A549 (cell line): ENCODE results near the gene QKI. TPM values are rescaled to one million over a fixed set of nuclear protein-coding genes. Genes with fewer than 3 reads are reported as not detected.

ENCODE experiments used
- ATAC-seq, 2 experiments: fragments of 200-7000 bp in 1 of 2; fragments of >200 bp in 1 of 2; cut with Nextera tagmentation in 1 of 2; cut with Tn5 transposase in 1 of 2; 3 replicates each; pipeline versions ENCODE4 v1.8.0 to v1.9.1; 2018 to 2020; ENCODE audit warnings: mild to moderate bottlenecking in 1 of 2, moderate library complexity in 1 of 2
- CTCF ChIA-PET: fragments of 300-600 bp; sonication (Branson Sonifier 250); formaldehyde crosslinking; extraction: SDS; loops from one replicate; lab custom pipeline; 2021; ENCODE audit warnings: antibody characterized with exemption, inconsistent platforms; lab: Yijun Ruan, JAX
- POLR2A ChIA-PET: fragments of 350-600 bp; formaldehyde crosslinking; extraction: SDS; loops from one replicate; lab custom pipeline; 2021; ENCODE audit warnings: antibody characterized with exemption, inconsistent platforms; lab: Yijun Ruan, JAX
- DNase-seq, 2 experiments: peaks; one replicate each; pipeline versions ENCODE4 v3.0.0 to v3.0.0-alpha.2; 2011 to 2016; ENCODE audit warnings: low read depth in 1 of 2, low spot score in 1 of 2
- FAIRE-seq: peaks from 2 replicates; lab custom pipeline; 2011; peaks lifted over from hg19 to GRCh38; lab: Jason Lieb, UNC
- H3K27ac ChIP-seq, 2 experiments: fragments of >200 bp; sonication (Bioruptor Twin); formaldehyde crosslinking; 3 replicates each; pipeline ENCODE4 v1.5.1; 2016 to 2017
- H3K4me1 ChIP-seq: fragments of >200 bp; sonication (Bioruptor Twin); formaldehyde crosslinking; 3 replicates; pipeline ENCODE4 v1.6.1; 2016
- H3K4me2 ChIP-seq: fragments of >200 bp; sonication (Bioruptor Twin); formaldehyde crosslinking; 3 replicates; pipeline ENCODE4 v1.6.1; 2016
- H3K4me3 ChIP-seq: fragments of >200 bp; sonication (Bioruptor Twin); formaldehyde crosslinking; 3 replicates; pipeline ENCODE4 v1.5.1; 2016
- H3K9me3 ChIP-seq: fragments of >200 bp; sonication (Bioruptor Twin); formaldehyde crosslinking; 3 replicates; pipeline ENCODE4 v1.6.1; 2016
- BHLHE40 ChIP-seq: IDR thresholded peaks from 2 replicates; pipeline ENCODE4 v1.6.1; 2012; ENCODE audit warnings: low read depth, low read length, inconsistent platforms
- CBX8 ChIP-seq: fragments of 200-600 bp; sonication (generic); IDR thresholded peaks from 2 replicates; pipeline ENCODE4 v1.6.1; 2016
- CHD4 ChIP-seq: fragments of 200-600 bp; sonication (generic); IDR thresholded peaks from 2 replicates; pipeline ENCODE4 v1.6.1; 2016; ENCODE audit warnings: antibody characterized with exemption, mild to moderate bottlenecking, borderline replicate concordance
- E2F6 ChIP-seq: IDR thresholded peaks from 2 replicates; pipeline ENCODE4 v1.6.1; 2012; ENCODE audit warnings: low read depth, borderline replicate concordance
- FOSL2 ChIP-seq, 2 experiments: fragments of 450-650 bp in 1 of 2; fragments of >200 bp in 1 of 2; sonication (Bioruptor Twin) in 1 of 2; formaldehyde crosslinking; IDR thresholded peaks; 2 replicates each; pipeline versions ENCODE4 v1.5.0 to v1.6.1; 2016 to 2020; ENCODE audit warnings: mild to moderate bottlenecking in 1 of 2, moderate library complexity in 1 of 2
- HDAC2 ChIP-seq: fragments of 200-600 bp; sonication (generic); IDR thresholded peaks from 2 replicates; pipeline ENCODE4 v1.6.1; 2016
- HOXB13 ChIP-seq: fragments of 250-450 bp; sonication (Bioruptor Pico); IDR thresholded peaks from 2 replicates; pipeline ENCODE4 v1.5.0; 2020; ENCODE audit warnings: low read depth, mild to moderate bottlenecking, moderate library complexity
- KDM5A ChIP-seq: fragments of 200-600 bp; sonication (generic); IDR thresholded peaks from 2 replicates; pipeline ENCODE4 v1.6.1; 2016; ENCODE audit warnings: antibody characterized with exemption, mild to moderate bottlenecking
- MAFK ChIP-seq: fragments of 450-650 bp; IDR thresholded peaks from 2 replicates; pipeline ENCODE4 v1.6.1; 2014; ENCODE audit not compliant: partially characterized antibody
- MAZ ChIP-seq: fragments of 150-350 bp; IDR thresholded peaks from 2 replicates; pipeline ENCODE4 v1.6.1; 2014; ENCODE audit warnings: antibody characterized with exemption, low read depth, low read length, borderline replicate concordance
- MYC ChIP-seq: IDR thresholded peaks from 2 replicates; pipeline ENCODE4 v1.6.1; 2012; ENCODE audit warnings: mild to moderate bottlenecking, inconsistent platforms, low read length, improper control_type of control experiment, borderline replicate concordance
- NPAS2 ChIP-seq: fragments of 250-450 bp; sonication (Bioruptor Pico); IDR thresholded peaks from 2 replicates; pipeline ENCODE4 v1.8.0; 2022; ENCODE audit warnings: mild to moderate bottlenecking, moderate library complexity, borderline replicate concordance
- RAD21 ChIP-seq, 2 experiments: fragments of >200 bp in 1 of 2; sonication (Bioruptor Twin) in 1 of 2; formaldehyde crosslinking in 1 of 2; IDR thresholded peaks in 1 of 2; conservative IDR thresholded peaks in 1 of 2; 2 replicates in 1 of 2; 3 replicates in 1 of 2; pipeline ENCODE4 v1.6.1; 2012 to 2018; ENCODE audit warnings: inconsistent platforms in 1 of 2
- RARB ChIP-seq: fragments of 250-450 bp; sonication (Bioruptor Pico); IDR thresholded peaks from 2 replicates; pipeline ENCODE4 v1.8.0; 2021; ENCODE audit warnings: mild to moderate bottlenecking, moderate library complexity
- REST ChIP-seq: fragments of 200-600 bp; sonication (generic); IDR thresholded peaks from 2 replicates; pipeline ENCODE4 v1.6.1; 2016; ENCODE audit warnings: antibody characterized with exemption, mild to moderate bottlenecking, moderate library complexity
- RNF2 ChIP-seq: fragments of 200-600 bp; sonication (generic); IDR thresholded peaks from 2 replicates; pipeline ENCODE4 v1.6.1; 2016; ENCODE audit warnings: low read depth, mild to moderate bottlenecking, antibody characterized with exemption, moderate library complexity, borderline replicate concordance
- SREBF2 ChIP-seq: fragments of 450-650 bp; IDR thresholded peaks from 2 replicates; pipeline ENCODE4 v1.6.1; 2014; ENCODE audit warnings: mild to moderate bottlenecking, moderate library complexity
- ZFP36 ChIP-seq: fragments of 450-650 bp; IDR thresholded peaks from 2 replicates; pipeline ENCODE4 v1.6.1; 2014; ENCODE audit warnings: borderline replicate concordance; ENCODE audit not compliant: partially characterized antibody
- WGBS: methylation state at CpG from one replicate; pipeline ENCODE4 v1.1.6; 2017; ENCODE audit errors: missing lambda C conversion rate; 5-methylcytosine and 5-hydroxymethylcytosine counted together
- polyA plus RNA-seq, 4 experiments: library from polyadenylated mRNA; depleted of rRNA in 3 of 4; stranded (reverse); fragments of >200 nt; fragmentation: RNase III in 1 of 4; extraction: RNeasy Plus Mini Kit Qiagen cat#74134 plus additional on column Dnase treatment in 1 of 4; gene quantifications; 2 replicates in 3 of 4; 3 replicates in 1 of 4; pipeline ENCODE4 v1.2.3, GENCODE V29; 2011 to 2017
- TF ChIP-seq, protein P1 (sequence below): fragments of 250-450 bp; sonication (Bioruptor Pico); IDR thresholded peaks from 2 replicates; pipeline ENCODE4 v1.5.0; 2021; ENCODE audit warnings: mild to moderate bottlenecking, moderate library complexity, borderline replicate concordance
- TF ChIP-seq, protein P2 (sequence below): fragments of >200 bp; sonication (Bioruptor Twin); formaldehyde crosslinking; IDR thresholded peaks from 3 replicates; pipeline ENCODE4 v1.5.1; 2016
- TF ChIP-seq, protein P3 (sequence below): fragments of >200 bp; sonication (Bioruptor Twin); formaldehyde crosslinking; IDR thresholded peaks from 3 replicates; pipeline ENCODE4 v1.6.1; 2016
- TF ChIP-seq, protein P4 (sequence below): fragments of 150-350 bp; IDR thresholded peaks from 2 replicates; pipeline ENCODE4 v1.6.1; 2014; ENCODE audit warnings: low read depth, mild to moderate bottlenecking, low read length

The QKI gene
- polyA plus RNA-seq, 2 of the 4 experiments (the other 2 are of a cell fraction) = 71.9 to 98.2 TPM

DNA sequence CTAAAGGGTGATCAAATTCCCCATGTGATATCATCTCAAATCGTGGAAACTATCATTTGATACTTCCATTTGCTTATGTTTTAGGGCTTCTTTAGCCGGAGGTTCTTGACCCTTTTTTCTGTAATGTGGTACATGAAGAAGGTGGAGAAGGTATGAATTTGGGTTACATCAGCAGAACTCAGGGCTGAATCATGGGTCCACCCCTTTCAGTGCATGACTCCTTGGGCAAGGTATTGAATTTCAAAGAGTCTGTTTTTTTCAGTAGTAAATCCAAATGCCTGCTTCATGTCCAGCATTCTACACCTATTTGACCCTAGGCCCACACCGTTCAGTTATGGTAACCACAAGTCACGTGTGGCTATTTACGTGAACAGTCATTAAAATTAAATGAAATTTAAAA lies 30.6 kb upstream of the QKI start:
- no peak for FAIRE-seq
- H3K4me2 ChIP-seq = no peak overlapping the region
- no peak overlapping the region for H3K27ac ChIP-seq
- ATAC-seq = no peak
- DNase-seq = no peak
- H3K4me1 ChIP-seq = no peaks in the 10 kb centered on the region
- POLR2A ChIA-PET = no interaction called here
- 83% methylated on average over 5 of the region's 5 CpGs for WGBS
- H3K9me3 ChIP-seq = no peaks in the 10 kb centered on the region
- TF ChIP-seq MAZ (no peak), FOSL2 (IDR thresholded peaks at IDR 0.05) (no peak), FOSL2 (CRISPR knock-in tag; IDR thresholded peaks at IDR 0.05) (no peak), E2F6 (no peak), NPAS2 (CRISPR knock-in tag) (no peak), RAD21 (conservative IDR thresholded peaks at IDR 0.05 in 1 of 2, IDR thresholded peaks at IDR 0.05 in 1 of 2) (no peak), KDM5A (no peak), BHLHE40 (no peak), REST (no peak), SREBF2 (no peak), MYC (no peak)
- TF ChIP-seq, protein P1, sequence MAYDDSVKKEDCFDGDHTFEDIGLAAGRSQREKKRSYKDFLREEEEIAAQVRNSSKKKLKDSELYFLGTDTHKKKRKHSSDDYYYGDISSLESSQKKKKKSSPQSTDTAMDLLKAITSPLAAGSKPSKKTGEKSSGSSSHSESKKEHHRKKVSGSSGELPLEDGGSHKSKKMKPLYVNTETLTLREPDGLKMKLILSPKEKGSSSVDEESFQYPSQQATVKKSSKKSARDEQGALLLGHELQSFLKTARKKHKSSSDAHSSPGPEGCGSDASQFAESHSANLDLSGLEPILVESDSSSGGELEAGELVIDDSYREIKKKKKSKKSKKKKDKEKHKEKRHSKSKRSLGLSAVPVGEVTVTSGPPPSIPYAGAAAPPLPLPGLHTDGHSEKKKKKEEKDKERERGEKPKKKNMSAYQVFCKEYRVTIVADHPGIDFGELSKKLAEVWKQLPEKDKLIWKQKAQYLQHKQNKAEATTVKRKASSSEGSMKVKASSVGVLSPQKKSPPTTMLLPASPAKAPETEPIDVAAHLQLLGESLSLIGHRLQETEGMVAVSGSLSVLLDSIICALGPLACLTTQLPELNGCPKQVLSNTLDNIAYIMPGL (CRISPR knock-in tag) = no peak
- TF ChIP-seq, protein P2, sequence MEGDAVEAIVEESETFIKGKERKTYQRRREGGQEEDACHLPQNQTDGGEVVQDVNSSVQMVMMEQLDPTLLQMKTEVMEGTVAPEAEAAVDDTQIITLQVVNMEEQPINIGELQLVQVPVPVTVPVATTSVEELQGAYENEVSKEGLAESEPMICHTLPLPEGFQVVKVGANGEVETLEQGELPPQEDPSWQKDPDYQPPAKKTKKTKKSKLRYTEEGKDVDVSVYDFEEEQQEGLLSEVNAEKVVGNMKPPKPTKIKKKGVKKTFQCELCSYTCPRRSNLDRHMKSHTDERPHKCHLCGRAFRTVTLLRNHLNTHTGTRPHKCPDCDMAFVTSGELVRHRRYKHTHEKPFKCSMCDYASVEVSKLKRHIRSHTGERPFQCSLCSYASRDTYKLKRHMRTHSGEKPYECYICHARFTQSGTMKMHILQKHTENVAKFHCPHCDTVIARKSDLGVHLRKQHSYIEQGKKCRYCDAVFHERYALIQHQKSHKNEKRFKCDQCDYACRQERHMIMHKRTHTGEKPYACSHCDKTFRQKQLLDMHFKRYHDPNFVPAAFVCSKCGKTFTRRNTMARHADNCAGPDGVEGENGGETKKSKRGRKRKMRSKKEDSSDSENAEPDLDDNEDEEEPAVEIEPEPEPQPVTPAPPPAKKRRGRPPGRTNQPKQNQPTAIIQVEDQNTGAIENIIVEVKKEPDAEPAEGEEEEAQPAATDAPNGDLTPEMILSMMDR = no peak
- no peak overlapping the region for H3K4me3 ChIP-seq
- CTCF ChIA-PET = no interaction called here

- CTCF ChIA-PET = no interaction called here
- Histone ChIP-seq H3K4me3 (no peak overlapping the region), H3K27ac (no peak overlapping the region), H3K4me1 (no peaks in the 10 kb centered on the region), H3K4me2 (no peak overlapping the region), H3K9me3 (no peaks in the 10 kb centered on the region)
- no peak for FAIRE-seq
- ATAC-seq = no peak
- WGBS = 43% methylated on average over 2 of the region's 2 CpGs
- no peak for DNase-seq
- POLR2A ChIA-PET = no interaction called here
- TF ChIP-seq, protein P3, sequence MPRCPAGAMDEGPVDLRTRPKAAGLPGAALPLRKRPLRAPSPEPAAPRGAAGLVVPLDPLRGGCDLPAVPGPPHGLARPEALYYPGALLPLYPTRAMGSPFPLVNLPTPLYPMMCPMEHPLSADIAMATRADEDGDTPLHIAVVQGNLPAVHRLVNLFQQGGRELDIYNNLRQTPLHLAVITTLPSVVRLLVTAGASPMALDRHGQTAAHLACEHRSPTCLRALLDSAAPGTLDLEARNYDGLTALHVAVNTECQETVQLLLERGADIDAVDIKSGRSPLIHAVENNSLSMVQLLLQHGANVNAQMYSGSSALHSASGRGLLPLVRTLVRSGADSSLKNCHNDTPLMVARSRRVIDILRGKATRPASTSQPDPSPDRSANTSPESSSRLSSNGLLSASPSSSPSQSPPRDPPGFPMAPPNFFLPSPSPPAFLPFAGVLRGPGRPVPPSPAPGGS = no peak
- TF ChIP-seq RARB (CRISPR knock-in tag) (no peak), HOXB13 (CRISPR knock-in tag) (no peak), MAFK (no peak), HDAC2 (no peak), CBX8 (no peak), CHD4 (no peak), MYC (no peak), ZFP36 (no peak), RNF2 (no peak)
- TF ChIP-seq, protein P1 (CRISPR knock-in tag) = no peak
- TF ChIP-seq, protein P4, sequence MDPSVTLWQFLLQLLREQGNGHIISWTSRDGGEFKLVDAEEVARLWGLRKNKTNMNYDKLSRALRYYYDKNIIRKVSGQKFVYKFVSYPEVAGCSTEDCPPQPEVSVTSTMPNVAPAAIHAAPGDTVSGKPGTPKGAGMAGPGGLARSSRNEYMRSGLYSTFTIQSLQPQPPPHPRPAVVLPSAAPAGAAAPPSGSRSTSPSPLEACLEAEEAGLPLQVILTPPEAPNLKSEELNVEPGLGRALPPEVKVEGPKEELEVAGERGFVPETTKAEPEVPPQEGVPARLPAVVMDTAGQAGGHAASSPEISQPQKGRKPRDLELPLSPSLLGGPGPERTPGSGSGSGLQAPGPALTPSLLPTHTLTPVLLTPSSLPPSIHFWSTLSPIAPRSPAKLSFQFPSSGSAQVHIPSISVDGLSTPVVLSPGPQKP = no peak
Measured at GRCh38 chr6:163384510-163384909, 30.0 kb upstream of the QKI start.
